OCI-LY7 (cell line): ENCODE results near the gene C21orf91.

Experiments
- EZH2phosphoT487 ChIP-seq: fragments of 200-600 bp; sonication (generic); IDR thresholded peaks from 2 replicates; pipeline ENCODE4 v1.6.1; 2018; ENCODE audit warnings: low read depth, borderline replicate concordance, mild to moderate bottlenecking, mixed run types, antibody characterized with exemption, low read length, moderate library complexity, mixed read lengths
- TF ChIP-seq, protein P1 (sequence below): fragments of 200-600 bp; sonication (generic); conservative IDR thresholded peaks from 2 replicates; pipeline ENCODE4 v1.5.1; 2014; ENCODE audit warnings: mild to moderate bottlenecking, antibody characterized with exemption, low read length, moderate library complexity, mixed read lengths

DNA sequence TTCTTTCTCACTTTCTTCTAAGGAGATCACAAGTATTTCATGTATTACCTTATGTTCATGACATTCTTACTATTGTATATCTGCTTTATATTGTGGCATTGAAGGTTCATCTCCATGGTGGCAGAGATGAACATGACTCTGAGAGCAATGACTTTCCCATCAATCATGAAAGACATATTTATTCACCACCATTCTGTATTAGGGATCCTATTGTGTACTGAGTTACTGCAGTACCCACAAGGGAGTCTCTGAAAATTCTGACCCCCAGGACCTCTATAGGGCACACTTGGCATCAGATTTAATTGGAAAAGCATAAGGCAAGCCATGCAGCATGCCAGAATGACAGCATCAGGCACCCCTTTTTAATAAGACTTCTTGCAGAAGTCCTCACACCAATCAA is 21.9 kb upstream of the C21orf91 start:
- TF ChIP-seq, protein P1, sequence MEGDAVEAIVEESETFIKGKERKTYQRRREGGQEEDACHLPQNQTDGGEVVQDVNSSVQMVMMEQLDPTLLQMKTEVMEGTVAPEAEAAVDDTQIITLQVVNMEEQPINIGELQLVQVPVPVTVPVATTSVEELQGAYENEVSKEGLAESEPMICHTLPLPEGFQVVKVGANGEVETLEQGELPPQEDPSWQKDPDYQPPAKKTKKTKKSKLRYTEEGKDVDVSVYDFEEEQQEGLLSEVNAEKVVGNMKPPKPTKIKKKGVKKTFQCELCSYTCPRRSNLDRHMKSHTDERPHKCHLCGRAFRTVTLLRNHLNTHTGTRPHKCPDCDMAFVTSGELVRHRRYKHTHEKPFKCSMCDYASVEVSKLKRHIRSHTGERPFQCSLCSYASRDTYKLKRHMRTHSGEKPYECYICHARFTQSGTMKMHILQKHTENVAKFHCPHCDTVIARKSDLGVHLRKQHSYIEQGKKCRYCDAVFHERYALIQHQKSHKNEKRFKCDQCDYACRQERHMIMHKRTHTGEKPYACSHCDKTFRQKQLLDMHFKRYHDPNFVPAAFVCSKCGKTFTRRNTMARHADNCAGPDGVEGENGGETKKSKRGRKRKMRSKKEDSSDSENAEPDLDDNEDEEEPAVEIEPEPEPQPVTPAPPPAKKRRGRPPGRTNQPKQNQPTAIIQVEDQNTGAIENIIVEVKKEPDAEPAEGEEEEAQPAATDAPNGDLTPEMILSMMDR = no peak
- no peak for TF ChIP-seq EZH2phosphoT487
